G401.6 (cell line): Measurements from ENCODE around the gene TENM4.

Source experiments
- FAIRE-seq: peaks from 2 replicates; lab custom pipeline; 2012; peaks lifted over from hg19 to GRCh38; lab: Jason Lieb, UNC

Gene TENM4

DNA sequence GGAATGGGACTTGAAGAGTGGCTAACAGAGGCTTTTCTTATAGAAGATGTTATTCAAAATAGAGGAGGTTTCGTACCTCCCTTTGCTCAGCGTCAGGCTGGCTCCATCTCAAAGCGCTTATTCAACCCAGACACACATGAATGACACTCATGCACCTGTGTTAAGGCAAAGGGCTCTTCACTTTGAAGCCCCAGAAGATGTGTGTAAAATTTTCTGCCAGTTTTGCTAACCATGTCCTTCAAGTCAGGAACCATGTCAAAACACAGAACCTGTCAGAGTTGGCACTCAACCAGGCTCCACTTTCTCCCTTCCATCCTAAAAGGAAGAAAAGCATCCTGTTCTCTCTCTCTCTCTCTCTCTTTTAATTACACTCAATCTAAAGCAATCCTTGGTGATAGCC lies 513.3 kb downstream of the TENM4 start:
- FAIRE-seq = no peak

DNA sequence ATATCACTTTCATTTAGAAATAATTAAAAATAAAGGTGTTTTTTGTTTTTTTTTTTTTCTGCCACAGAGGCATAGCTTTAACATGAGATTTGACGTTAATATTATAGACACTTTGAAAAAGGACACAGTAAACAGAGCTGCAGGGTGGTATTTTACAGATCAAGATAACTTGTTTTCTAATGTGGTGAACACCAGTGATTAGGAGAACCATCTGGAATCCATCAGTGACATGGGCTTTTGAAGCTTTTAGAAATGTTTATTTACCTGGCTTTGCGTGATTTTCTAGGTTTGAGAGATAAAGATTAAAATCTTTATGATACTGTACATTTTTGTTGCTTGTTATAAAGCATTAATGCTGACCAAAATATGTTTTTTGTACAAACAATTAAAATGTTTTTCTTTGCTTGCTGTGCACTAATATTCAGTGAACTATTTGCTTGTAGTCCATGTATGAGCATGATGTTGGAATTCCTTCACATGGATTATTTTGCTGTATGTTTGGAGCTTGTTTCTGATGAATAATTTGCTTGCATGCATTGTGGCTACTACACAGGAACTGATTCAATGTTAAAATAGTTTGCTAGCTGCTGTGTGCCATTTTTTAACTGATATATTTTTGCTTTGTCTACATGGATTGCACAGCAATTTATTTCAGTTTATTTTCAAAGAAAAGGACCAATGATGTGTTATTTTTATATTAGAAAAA lies 514.0 kb downstream of the TENM4 start:
- no peak for FAIRE-seq

DNA sequence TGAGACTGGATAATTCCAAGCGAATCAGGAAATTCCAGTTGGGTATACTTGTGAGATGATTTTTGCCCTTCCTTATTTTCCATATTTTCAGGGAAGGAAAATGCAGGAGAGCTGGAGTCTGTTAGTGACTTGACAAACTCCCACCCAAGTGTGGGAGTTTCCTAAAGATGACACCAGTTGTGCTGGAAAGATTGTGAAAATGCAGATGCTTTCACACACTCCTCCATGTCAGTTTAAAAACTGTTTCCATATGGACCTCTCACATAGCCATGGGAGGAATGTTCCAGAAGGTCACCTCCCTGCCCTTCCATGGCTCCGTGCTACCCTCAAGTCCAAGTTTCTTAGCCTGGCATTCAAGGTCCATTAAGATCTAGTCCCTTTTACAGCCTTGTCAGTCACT lies 515.4 kb downstream of the TENM4 start:
- no peak for FAIRE-seq

DNA sequence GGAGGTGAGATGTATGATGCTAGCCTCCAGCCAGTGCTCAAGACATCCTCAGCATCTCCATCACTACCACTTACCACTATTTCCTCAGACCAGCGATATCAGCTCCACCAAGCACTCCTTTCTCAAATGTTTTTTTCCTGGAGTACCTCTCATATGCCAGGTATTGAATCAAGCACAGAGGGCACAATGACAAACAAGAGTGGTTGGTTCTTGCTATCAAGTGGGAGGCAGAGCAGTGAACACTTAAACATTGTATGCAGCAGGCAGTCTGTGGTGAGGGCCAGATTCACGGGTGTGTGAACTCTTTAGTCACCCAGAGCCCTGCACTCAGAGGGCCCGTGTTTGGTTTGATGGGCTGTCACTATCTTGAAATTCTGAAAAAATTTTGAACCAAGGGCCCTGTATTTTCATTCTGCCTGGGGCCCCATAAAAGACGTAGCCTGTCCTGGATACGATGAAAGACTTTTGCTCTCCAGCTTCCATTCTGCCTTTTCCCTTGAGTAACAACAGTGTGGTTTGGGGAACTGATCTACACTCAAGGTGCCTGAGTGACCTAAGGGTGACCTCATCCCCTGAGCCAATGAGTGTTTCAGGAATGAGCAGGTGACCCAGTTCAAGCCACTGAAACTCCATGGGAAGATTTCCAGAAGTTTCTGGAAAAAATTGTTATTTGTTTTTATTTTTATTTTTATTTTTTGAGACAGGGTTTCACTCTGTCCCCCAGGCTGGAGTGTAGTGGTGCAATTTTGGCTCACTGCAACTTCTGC lies 517.8 kb downstream of the TENM4 start:
- no peak for FAIRE-seq

DNA sequence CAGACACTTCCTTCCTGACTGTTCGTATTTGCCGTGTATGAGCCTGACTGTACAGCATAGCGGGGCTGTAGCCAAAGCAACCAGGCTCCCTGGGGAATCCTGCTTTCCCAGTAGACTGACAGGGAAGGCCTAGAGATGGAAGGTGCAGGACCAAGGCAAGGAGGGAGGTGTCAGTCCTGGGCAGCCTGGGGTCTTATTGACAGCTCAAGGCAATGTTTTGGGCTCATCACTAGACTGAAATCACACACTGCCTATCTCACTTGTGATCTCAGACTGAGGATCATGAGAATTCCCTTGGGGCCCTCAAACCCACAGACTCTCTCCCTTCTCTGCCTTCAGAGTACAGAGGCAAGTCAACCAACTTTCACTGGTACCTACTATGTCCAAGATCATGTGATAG lies 519.3 kb downstream of the TENM4 start:
- FAIRE-seq = no peak

DNA sequence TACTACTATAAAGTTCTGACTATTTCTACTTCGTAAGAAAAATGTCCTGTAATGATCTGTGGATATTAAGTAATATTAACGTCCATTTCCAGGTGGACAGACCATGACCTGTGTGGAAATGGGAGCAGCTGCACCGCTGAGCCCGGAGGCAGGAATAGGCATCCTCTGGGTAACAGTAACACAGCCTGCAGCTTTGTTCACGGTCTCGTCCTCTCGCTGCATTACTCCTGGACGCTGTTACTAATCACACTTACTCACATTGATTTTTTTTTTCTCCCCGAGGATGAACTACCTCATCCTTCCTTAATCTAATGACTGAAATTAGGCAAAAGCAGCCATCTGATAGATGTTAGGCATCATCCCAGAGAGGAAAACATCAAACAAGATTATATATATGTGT lies 520.5 kb downstream of the TENM4 start:
- FAIRE-seq = no peak

DNA sequence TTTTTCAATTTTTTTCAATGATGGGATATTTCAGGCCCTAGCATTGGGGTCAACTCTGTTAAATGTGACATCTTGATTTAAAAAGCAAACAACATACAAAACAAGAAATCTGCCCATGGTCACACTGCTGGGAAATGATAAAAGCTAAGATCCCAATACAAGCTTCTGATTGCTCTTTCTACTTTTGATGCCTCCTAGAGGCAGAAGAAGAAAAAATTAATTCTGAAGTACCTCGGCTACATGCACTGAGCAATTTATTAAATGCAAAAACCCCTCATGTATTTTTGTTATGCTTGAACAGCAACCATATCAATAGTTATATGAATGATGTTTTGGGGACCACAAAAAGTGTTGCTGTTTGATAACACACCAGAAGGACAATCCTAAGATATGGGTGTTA lies 524.1 kb downstream of the TENM4 start:
- FAIRE-seq = no peak

DNA sequence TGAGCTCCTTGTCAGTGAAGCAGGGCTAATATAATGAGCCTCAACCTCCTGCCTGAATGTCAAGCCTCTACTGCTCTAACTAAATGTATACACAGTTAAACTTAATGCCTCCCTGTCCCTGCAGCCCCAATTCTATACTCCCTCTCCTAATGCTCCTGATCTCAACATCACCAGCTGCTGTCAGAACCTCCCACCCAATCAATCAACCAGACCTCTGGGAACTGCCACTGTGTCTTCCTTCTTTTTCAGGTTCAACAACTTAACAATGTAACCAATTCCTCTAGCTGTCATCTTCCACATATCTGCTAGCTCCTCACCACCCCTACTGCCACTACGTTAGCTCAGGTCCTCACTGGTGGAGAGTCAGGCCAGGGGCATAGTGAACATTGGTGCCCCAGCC lies 526.3 kb downstream of the TENM4 start:
- no peak for FAIRE-seq

DNA sequence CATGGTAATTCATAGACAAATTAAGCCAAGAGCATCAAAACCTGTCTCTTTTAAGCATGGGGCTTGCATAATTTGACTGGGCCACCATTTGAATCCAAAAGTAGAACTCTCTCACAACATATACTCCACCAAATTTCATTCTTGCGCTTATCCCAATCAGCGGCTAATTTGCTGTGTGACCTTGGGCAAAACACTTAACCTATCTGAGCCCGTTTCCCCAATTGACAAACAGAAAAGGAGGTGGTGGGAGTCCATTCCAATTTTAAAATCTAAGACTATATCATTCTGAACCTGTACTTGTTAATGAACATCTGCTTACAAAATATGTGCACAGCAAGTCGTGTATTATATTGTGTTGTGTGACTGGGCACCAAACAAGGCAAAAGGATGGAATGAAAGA lies 528.1 kb downstream of the TENM4 start:
- FAIRE-seq = no peak

DNA sequence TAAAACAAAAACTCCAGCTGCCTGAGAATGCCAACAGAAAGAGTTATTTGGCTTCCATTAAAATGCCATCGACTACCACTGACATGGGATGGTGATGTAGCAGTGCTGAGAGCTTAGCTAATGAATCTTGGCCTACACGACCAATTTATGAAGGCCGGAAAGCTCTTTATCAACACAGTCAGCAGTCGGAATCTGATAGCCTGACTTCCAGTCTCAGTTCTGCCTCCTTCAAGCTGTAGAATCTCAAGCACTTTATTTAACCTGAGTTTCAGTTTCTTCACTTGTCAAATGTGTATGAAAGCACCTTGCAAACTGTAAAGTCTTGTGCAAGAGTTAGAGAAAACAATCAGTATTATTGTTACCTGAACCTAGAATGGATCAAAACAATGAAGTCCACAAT lies 530.5 kb downstream of the TENM4 start:
- FAIRE-seq = no peak

DNA sequence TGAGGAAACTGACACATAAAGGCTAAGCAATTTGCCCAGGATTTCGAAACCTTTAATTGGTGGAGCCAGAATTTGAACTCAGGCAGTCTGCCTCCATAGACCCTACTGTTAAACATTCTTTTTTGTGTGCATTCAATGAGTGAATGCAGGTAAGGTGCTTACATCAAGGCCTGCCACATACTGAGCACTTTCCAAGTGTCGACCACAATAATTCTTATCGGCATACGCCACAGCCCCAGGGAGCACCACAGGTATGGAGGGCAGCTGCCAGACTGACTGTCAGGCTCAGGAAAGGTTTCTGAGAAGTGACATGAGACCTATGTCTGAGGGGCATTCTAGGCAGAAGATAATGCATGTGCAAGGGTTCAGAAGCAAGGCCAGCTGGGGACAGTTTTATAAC lies 531.4 kb downstream of the TENM4 start:
- no peak for FAIRE-seq

DNA sequence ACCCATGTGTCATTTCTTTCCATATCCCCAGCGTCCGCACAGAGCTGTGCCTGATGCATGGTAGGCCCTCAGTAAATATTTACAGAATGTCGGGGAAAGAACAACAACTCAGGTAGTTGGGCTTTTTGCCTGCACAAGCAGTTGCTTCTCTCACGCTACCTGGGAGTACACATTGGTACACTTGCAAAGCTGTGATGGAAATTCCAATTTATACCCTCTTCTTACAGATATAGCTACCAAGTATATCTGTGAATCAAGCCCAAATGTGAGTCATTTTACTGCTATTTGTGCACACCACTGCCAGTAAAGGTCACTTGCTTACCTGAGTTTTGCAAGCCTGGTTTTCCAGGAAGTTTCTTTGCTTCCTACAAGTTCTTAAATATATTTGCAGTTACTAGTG lies 533.2 kb downstream of the TENM4 start:
- no peak for FAIRE-seq

DNA sequence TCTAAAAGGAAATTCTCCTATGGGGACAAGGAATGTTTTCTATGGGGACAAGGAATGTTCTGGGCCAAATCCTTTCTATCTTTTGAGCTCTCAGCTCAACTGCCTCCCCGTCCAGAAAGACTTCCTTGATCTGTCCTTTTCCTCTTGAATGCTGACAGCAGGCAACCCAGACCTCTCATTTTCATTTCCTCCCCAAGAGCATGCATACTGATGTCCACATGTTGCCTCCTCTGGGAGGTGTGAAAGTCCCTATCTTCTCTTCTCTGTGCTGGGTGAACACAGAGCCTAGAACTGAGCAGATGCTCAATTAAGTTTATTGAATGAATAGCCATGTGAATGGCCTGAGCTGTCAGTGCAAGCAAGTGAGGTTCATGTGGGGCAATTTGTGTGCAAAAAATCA lies 534.3 kb downstream of the TENM4 start:
- no peak for FAIRE-seq

DNA sequence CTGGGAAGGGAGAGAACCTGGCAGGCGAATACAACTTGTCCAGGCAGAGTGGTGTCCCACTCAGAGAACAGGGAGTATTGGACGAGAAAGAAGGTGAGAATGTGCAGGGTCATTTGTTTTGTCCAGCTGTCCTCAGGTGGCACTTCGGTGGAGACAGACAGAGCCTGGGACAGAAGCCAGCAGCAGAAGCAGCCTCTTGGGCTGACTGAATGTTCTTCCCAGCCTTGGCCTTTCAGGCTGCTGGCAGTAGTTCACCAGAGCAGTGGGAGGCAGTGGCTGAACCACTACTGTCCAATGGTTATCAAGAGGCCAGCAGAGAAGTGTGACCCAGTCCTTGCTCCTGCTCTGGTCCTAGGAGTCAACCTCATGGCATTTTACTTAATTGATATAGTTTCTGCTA lies 535.1 kb downstream of the TENM4 start:
- FAIRE-seq = no peak

DNA sequence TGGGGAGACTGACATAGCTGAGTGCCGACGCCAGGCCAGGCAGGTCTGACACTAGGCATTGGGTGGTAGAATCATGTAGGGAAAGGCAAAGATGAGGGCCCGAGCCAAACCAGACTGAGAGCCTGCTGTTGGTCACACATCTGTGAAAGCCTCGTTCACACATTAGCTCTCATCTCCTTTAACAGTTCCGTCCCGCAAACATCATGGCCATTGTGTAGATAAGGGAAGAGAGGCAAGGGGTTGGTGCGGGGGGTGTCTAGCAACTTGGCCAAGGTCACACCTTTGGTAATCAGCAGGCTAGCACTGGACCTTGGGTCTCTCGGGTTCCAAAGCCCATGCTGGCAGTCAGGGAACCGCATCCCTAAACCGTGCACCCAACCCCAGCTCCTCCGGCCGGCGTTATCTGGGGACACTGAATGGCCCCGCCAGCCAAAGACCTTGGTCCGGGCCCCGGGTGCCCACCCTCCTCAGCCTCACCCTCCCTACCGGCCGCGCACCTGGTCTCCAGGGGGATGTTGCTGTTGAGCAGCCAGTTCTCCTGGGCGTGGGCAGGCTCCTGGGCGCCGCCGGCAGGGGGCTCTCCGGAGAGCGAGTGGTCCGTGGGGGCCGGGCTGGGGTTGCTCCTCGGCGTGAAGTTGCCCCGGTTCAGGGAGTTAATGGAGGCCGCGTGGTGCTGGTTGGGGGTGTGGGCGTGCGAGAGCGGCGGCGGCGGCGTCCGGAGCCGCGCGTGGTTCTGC lies 537.9 kb downstream of the TENM4 start:
- no peak for FAIRE-seq

DNA sequence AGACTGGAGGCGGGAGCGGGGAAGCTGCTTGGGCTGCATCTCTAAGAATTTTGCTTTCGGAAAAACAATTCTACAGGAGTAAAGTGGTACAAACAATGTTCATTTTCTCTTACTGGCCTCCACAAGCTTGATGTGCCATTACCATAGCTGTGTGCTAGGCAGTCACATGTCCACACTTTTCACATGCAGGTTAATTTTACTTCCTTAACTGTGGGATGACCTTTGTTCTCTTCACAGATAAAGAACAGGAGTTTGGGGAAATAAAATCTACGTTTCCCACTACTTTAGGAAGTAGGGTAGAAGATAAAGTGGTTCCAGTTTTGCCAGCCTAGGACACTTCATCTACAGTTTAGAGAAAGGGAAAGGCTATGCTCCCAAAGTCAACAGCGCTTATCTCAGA lies 539.0 kb downstream of the TENM4 start:
- FAIRE-seq = no peak

DNA sequence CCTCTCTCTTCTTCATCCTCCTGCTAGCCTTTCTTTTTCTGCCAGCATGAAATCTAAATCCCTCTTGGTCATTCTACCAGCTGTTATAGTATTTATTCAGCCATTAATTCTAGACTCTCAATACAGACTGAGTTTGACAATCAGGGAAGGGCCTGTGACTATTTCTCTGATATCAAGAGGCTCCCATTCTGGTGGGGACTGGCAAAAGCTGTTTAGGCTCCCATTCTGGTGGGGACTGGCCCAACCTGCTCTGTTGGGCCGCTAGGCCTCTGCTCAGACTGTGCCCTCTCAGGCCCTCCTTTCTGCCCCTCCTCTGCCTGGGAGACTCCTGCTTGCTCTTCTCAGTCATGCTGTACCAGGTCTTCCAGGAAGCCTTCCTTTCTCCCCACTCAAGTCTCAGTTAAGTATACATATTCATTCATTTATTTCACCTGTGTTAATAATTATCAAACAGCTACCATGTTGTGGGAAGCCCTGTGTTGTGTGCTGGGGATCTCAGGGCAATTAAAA lies 542.5 kb downstream of the TENM4 start:
- no peak for FAIRE-seq

DNA sequence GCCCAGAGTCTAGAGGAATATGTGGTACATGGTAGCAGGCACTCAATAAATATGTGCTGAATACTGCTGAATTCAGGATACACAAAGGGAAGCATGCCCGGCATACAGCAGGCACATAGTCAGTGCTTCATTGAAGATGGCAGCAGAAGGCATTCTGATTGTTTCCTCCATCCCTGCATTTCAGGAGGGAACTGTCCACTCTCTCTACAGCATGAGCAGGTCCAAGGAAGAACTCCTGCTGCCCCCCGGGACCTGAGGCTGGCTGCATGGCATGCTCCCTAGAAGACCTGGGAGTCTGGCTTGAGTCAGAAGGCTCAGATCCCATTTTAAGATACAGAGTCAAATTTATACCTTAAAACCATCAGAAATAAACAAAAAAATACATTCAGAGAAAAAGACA lies 546.8 kb downstream of the TENM4 start:
- no peak for FAIRE-seq

DNA sequence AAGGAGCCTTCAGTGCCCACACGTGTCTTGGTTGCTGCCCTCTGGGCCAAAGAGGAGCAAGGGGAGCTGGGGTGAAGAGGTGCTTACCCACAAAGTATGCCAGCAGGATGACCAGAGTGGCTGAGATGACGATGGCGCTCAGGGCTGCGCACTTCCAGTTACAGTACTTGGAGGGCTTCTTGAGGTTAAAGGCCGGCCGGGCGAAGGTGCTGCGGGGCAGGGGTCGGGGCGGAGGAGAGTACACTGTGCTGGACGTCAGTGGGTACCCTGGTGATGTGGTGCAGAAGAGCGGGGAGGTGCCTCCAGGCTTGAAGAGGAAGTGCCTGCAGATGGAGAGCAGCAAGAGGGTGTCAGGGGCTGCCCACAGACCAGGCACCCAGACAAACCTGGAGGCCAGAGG lies 551.1 kb downstream of the TENM4 start:
- no peak for FAIRE-seq

DNA sequence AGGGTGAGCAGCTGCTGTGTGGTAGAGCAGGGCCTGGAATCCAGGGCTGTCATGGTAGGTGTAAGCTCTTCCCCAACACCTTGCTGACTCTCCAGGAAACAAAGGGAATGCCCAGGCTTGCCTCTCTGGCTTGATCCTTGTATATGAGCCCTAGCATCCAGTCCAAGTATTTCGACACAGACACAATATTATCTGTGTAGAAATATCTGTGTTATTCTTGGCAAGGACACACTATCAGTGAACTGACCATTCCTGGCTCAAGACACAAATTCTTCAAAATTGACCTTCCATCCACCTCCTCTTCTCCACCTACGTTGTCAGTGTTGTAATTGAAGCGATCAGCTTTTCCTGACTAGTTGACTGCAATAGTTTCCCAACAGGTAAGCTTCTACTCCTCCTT lies 554.2 kb downstream of the TENM4 start:
- no peak for FAIRE-seq

DNA sequence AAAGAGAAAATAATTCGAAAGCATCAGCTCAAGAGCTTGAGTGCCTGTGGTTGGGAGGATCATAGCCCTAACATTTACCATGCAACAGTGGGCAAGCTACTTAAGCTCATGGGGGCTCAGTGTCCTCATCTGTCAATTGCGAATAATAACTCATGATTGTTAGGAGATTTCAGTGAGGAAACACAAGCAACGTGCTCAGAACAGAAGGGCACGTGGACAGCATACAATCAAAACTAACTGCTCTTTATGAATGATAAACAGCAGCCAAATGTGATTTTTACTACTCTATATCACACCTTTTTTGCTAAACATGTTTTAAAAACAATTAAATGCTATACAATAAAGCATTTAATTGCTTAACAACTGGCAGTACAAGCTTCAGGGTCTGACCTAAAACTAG lies 556.1 kb downstream of the TENM4 start:
- no peak for FAIRE-seq

DNA sequence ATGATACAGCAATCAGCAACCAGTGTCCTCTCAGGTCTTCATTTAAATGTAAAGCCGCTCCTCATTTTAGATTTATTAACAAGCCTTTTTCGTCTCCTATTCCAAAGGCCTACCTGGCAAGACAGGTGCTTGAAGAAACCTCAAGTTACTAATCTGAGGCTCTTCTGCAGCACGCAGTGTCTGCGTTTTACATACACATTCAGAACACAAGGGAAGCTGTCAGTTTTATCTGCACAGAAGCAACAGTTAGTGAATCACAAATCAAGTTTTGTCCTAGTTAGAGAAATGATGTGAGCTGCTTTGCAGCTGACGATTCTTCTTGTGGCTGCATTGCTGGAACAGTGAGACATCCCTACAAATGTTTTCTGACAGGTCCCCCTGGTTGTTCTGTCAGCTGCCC lies 557.3 kb downstream of the TENM4 start:
- no peak for FAIRE-seq
